Measurements from ENCODE around the gene HSPA4. TPM values are rescaled to one million over a fixed set of nuclear protein-coding genes. Genes with fewer than 3 reads are reported as not detected.

HSPA4 gene
- total RNA-seq, 4 donors from 2014 or later, result 43.3 to 81.7 (median 61.5) TPM

GRCh38 chr5:133106343-133106742, 54.5 kb downstream of the HSPA4 start:
- ATAC-seq (ENCODE audit: low FRiP score) (no peak), DNase-seq (ENCODE audit: low spot score) (no peak)
- TF ChIP-seq CTCF (IDR thresholded peaks at IDR 0.05), result no peak

- TF ChIP-seq CTCF (IDR thresholded peaks at IDR 0.05), result no peak
- ATAC-seq (ENCODE audit: low FRiP score), result no peak
- no peak for DNase-seq (ENCODE audit: low spot score)
Observed at GRCh38 chr5:133106761-133107572, 55.2 kb downstream of the HSPA4 start.

- ATAC-seq (ENCODE audit: low FRiP score) (no peak), DNase-seq (ENCODE audit: low spot score) (no peak)
Observed at GRCh38 chr5:133108481-133108921, 56.7 kb downstream of the HSPA4 start.

DNA sequence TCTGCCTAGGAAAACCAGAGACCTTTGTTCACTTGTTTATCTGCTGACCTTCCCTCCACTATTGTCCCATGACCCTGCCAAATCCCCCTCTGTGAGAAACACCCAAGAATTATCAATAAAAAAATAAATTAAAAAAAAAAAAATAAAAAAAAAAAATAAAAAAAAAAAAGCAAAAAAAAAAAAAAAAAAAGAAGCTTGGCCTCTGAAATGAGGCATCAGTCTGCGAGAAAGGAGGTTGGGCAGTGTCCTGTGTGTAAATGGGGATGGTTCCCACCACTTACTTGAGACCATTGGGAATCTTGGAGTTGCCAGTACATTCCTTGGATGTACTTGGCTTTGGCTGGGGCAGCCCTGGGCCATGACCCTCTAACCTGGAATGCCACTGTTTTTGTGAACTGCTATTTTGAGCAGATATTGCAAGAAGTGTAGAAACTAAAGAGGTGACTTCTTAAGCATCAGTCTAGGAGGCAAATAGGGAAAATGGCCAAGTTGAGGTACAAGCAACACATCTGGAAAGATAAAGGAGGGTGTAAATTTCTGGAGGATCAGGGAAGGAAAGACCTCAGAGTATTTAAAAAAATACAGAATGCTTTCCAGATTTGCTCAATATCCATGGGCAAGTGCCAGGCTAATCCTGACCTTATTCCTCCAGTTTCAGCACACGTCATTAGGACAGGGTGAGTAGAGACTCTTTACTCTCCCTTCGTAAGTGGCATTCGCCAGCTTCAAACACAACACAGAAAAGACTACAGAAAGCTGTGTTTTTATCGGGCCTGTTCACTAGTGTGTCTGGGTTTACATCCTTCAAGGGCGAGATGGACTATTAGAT, 58.1 kb downstream of the HSPA4 start:
- DNase-seq (ENCODE audit: low spot score) (no peak), ATAC-seq (ENCODE audit: low FRiP score) (no peak)
- TF ChIP-seq CTCF (IDR thresholded peaks at IDR 0.05), result no peak

More at GRCh38 chr5:133108481-133108921, 56.7 kb downstream of the HSPA4 start:
- TF ChIP-seq CTCF (IDR thresholded peaks at IDR 0.05), result no peak

DNA sequence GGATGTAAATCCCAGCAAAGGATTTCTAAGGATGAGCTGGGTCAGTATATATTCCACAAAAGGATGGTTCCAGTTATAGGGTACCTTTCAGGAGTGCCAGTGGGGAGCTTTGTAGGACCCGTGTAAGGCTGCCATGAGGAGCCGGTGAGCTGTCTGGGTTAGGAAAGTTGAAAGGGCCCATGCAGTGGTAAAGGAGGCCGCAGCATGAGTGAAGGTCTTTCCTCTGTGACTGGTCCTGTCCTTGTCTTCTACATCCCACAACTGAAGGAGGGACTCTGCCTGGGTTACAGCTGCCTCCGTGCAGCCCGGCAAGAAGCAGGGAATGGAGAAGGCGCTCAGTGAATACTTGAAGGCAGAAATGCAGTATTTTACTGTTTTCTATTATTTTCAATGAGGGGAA, 58.9 kb downstream of the HSPA4 start:
- no peak for TF ChIP-seq CTCF (IDR thresholded peaks at IDR 0.05)
- ATAC-seq (ENCODE audit: low FRiP score), result no peak

GRCh38 chr5:133111299-133111698, 59.5 kb downstream of the HSPA4 start:
- TF ChIP-seq CTCF (IDR thresholded peaks at IDR 0.05), result peak in 2 of 3 donors; percentile 24 to 50
- ATAC-seq (ENCODE audit: low FRiP score), result peak; percentile 82
- DNase-seq (ENCODE audit: low spot score), result peak; percentile 78

More for the DNA sequence above, 58.9 kb downstream of the HSPA4 start:
- no peak for DNase-seq (ENCODE audit: low spot score)

Data from omental fat pad (tissue), 4 donors.